HuH-7.5 (cell line): ENCODE results near the gene CCSAP.
A peak's percentile ranks its signal among the peaks of the same experiment; 100 is the strongest.
"Not testable (repeated sequence)": the region's sequence is repeated elsewhere in the genome, so short reads cannot be mapped to it uniquely, and the experiment has no call there.

ENCODE experiments used
- DNase-seq: peaks from one replicate; pipeline ENCODE4 v3.0.0; 2011; ENCODE audit warnings: low spot score

Gene CCSAP

DNA sequence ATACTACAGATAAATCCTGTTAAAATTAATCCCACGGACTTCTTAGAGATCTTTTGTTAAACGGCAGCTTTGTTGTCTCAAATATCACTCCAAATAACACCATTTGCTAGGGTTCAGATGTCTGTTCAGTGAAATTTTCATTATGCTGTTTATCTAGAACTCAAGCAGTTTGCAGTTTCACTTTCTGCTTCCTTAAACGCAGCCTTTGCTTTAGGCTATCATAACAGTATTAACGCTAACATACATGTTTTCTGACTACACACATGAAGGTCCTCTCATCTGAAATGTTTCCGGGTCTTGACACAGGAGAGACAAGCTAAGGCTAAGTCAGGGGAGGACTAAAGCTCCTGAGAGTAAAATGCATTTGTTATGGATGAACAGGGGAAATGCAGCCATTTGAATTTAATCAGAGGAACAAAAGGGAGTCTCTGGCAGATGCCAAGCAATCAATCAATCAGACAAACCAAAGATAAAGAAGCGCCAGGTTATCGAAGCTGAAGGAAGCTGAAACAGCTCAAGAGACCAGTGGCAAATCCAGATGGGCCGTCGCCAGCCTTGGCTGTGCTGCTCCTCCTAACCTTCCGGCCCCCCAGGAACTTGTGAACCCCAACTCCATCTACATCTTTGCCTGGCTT, 16.9 kb downstream of the CCSAP start:
- DNase-seq, result no peak

DNA sequence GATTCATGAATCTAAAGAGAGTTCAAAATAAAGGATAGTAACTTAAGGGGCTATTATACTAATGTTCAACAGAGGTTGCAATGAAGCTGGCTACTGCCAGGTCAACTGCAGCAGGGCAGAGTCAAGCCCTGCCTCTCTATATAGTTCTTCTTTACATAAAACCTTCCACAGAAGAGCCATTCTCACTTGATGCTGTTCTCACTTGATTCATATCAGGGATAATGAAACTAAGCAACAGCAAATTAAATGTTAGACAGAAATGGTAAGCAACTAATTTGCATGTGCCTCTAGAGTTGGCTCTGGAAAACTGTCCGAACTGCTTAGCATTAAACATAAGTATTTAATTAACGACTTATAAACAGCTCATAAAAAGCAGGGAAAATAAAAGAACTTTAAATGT, 17.4 kb downstream of the CCSAP start:
- DNase-seq, result no peak

DNA sequence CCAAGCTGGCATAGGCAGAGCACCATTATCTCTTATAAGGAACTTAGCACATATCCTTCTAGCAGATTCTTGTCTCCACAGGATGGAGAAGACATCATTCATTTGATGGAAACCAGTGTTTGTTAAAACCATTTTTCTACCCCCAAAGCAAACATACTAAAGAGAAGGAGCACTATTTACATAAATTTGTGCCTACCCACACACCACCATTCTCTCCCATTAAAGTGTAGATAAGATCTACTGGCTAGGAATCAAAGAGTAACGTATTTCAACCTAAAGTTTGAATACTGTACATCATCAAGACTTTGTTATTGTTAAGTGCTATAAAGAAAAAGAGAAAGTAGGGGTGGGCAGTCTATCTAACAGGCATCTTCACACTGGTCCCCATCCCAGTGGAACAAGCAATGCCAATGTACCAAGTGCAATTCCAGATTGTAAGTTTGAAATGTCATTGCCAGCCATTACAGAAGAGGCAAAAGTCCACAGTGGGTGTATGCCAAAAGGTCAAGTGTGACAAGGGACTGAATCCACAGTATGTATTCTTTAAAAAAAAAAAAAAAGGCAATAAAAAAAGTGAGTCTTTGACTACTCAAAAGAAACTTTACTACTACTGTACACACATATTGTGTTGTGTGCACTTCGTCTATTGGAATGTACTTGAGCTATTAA, 18.8 kb downstream of the CCSAP start:
- DNase-seq, result no peak

GRCh38 chr1:229323201-229323600, 19.6 kb downstream of the CCSAP start:
- DNase-seq, result no peak

- no peak for DNase-seq
Measured at GRCh38 chr1:229319487-229319886, 23.4 kb downstream of the CCSAP start.

DNA sequence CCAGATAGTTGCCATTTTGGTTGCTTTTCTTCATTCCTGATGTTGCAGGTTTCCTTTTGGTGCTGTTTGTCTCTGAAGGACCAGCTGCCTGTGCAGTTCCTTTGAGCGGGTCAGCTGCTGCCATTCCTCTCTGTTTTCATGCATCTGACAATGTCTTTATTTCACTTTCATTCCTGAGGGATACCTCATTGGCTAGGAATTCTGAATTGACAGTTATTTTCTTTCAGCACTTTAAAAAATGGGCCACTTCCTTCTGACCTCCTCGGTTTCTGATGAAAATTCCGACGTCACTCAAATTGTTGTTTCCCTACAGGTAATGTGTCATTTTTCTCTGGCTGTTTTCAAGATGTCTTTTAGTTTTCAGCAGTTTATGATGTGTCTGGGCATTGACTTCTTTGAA, 24.8 kb downstream of the CCSAP start:
- no peak for DNase-seq

DNA sequence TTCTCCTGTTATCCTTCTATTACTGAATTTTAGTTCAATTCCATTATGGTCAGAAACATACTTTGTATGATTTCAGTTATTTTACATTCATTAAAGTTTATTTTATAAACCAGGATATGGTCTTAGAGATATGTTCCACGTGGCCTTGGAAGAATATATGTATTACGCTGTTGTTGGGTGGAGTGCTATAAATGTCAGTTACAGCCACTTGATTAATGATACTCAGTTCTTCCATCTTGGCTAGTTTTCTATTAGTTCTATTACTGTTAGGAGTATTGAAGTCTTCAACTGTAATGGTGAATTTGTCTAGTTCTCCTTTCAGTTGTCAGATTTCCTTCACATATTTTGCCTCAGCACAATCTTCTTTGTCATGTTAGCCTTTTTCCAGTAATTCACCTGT, 26.7 kb downstream of the CCSAP start:
- DNase-seq, result no peak

- DNase-seq, result no peak
Measured at GRCh38 chr1:229310833-229311232, 32.0 kb downstream of the CCSAP start.

GRCh38 chr1:229309684-229310083, 33.2 kb downstream of the CCSAP start:
- no peak for DNase-seq

DNA sequence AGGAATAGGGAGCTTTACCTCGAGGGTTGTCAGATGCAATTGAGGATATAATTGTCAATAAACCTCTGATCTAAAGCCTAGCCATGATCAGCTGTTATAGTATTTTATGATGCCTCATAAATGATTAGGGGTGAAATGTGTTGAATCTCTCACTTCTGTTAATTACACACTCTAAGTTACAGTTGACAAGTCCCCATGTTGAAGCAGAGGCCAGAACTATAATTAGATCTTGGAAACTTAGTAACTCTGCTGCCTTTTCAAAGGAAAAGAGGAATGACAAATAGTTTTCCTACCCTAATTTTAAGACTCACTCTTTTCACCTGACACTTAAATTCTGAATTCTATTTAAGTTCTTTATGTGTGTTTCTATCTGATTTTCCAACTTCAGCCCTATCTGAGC, 33.8 kb downstream of the CCSAP start:
- DNase-seq, result no peak

DNA sequence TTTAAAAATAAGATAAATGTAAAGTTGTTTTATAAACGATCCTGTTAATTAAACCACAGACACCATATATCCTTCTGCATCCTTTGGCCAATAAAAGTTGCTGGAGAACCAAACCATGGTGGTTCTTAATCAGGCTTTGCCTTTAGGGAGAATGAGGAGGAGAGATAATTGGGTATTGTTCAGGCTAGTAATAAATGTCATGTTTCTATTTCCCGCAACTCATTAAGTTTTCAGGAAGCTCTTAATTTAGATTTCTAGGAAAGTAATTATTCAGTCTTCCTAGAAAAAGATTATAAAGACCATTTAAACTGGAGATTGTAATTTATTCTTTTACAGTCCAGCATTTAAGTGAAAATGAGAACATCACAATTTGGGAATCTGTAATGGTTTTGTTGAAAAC, 37.5 kb downstream of the CCSAP start:
- DNase-seq, result no peak

GRCh38 chr1:229303855-229304254, 39.0 kb downstream of the CCSAP start:
- DNase-seq, result no peak

DNA sequence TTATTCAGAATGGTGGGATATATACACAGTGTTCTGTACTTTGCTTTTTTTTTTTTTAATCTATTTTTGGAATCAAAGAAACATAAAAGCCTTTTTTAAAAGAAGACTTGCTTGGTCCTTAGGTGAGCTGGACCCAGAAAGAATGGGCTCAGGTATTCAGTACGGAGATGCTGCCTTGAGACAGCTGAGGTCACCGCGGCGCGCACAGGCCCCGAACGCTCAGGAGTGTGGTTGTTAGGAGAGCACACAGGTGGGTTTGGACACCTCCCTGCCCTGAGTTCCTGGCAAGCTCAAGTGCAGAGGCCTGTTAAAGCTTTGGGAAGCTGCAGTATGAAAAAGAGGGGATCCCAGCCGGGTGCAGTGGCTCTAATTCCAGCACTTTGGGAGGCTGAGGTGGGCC, 40.1 kb downstream of the CCSAP start:
- no peak for DNase-seq

- DNase-seq, result no peak
Measured at GRCh38 chr1:229300099-229300757, 42.6 kb downstream of the CCSAP start.

- peak; percentile 56 for DNase-seq
Measured at GRCh38 chr1:229298887-229299503, 43.9 kb downstream of the CCSAP start.

DNA sequence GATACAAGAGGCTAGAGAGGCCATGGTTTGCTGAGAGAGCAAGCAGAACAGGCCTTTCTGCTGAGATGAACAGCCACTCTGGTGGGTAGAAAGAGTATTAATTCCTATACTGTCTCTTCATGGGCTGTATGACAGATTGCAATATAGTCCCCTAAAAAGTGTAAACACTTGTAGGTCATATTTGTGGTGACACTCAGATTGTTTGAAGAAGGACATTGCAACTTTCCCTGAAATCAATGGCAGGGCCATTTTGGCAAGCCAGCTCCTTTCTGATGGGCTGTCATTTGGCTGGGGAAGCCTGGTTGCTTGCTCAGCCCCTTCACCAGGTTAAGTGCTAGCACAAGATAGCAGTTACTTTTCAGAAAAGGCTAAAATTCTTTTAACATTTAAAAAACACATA, 44.4 kb downstream of the CCSAP start:
- peak; percentile 22 for DNase-seq

DNA sequence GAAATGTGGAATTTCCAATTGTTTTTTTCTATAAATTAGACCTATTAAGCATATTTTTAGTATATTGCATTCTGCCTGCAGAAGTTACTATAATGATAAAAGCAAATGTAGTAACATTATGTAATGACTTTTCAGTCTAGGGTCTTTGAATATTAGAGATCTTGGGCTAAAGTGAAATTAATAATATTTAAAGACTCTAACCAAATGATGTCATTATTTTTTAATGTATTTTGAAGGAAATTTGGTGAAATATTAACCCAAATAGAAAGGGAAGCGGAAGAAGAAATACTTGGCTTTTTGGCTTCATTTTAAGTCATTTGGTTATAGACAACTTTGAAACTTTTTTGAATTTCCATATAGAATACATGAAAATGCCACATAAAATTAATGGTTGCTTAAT, 45.1 kb downstream of the CCSAP start:
- no peak for DNase-seq

GRCh38 chr1:229296541-229296941, 46.3 kb downstream of the CCSAP start:
- no peak for DNase-seq

DNA sequence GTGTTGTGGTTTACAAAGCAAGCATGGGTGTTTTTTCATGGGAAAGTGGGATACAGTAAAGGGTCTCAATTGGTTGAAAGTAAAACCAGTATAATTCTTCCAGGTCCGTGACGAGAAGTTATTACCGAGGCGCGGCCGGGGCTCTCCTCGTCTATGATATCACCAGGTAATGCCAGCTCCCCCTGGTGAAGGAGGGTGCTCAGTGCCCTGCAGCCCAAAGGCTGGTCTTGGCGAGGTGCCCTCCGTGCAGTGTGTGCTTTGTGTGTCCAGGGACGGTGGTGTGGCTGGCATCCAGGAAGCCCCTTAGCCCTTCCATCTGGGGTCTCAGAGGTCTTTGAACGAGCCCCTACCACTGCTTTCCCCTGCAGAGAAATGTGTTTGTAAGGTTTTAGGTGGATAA, 47.1 kb downstream of the CCSAP start:
- DNase-seq, result no peak

DNA sequence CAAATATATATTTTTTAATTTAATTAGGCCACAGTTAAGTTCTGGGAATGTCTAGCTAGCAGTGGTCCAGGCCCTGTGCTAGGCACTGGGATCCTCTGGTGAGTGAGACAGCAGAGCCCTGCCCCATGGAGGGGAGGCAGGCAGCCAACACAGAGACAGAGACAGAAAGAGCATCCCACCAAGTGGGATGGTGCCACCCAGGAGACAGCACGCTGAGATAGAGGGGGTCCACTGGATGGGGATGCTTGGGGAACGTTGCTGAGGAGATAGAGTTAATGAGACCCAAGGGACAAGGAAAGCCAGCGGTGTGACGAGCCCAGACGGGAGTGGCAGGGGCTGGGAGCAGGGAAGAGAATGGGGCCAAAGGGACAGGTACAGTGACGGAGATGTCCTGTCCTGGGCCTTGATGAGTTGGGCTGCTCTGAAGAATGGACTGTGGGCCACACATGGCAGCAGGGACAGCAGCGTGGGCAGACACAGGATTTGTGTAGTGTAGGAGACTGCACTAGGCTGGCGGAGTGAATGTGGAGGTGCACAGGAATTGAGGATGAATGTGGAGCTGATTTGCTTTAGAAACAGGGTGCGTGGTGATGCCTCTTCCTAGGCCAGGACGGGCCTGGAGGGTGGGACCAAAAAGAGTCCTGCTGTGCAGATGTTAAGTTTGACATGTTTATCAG, 49.2 kb downstream of the CCSAP start:
- DNase-seq, result no peak

DNA sequence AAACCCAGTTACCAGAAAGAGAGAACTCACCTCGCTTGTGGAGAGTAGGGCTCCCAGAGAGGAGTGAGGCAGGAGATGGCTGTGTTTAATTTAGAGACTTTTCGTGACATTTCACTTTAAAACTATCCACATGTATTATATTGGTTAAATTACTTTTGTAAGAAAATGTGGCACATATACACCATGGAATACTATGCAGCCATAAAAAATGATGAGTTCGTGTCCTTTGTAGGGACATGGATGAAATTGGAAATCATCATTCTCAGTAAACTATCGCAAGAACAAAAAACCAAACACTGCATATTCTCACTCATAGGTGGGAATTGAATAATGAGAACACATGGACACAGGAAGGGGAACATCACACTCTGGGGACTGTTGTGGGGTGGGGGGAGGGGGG, 51.2 kb downstream of the CCSAP start:
- not testable (repeated sequence) for DNase-seq

- no peak for DNase-seq
Measured at GRCh38 chr1:229288516-229288915, 54.3 kb downstream of the CCSAP start.

DNA sequence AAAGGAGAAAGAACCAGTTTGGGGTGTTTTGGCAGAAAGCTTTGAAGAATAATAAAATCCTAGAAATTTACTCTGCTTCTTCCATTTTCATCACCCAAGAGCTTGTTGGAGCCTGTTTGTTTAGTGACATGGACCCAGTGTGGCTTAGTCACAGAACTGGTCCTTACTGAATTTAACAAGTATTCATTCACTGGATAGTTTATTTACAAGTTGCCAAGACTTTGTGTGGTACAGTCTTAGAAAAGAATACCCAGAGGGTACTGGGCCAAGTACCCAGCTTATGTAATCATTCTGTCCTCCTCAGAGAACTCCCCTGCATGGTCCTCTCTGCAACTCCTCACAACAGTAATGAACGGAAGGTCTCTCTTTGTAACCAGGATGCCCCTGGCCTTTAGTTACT, 55.6 kb downstream of the CCSAP start:
- DNase-seq, result no peak
